ENCODE data around the gene MBD2. TPM values are rescaled to one million over a fixed set of nuclear protein-coding genes. Genes with fewer than 3 reads are reported as not detected.
"Not testable (repeated sequence)": the region's sequence is repeated elsewhere in the genome, so short reads cannot be mapped to it uniquely, and the experiment has no call there.

Gene MBD2
- total RNA-seq, 1 experiment from 2014 or later: 55.9 TPM

DNA sequence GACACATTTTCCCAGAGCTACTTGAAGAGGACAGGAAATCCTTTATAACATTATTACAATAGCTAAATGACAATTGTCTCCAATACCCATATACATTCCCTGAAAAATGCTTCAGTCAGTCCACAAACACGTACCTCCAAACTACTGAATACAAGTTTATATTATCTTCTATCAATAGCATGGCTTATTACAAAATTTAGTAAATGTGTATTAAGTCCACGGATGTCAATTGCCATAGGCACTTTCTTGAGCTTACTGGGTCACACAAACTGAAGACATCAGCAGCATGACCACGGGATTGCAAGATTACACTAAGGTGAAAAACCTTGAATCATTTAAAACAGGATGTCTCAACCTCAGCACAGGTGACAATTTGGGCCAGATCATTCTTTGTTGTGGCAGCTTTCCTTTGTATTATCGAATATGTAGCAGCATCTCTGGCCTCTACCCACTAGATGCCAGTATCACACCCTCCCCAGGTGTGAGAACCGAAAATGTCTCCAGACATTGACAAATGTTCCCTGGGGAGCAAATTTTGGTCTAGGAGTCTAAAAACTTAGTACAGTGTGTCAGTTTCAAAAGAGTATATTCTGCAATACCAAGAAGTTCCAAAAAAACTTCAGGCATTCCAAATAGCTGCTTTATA is 1.4 kb downstream of the MBD2 start:
- Histone ChIP-seq H3K36me3 (replicated peaks; ENCODE audit: control insufficient read depth, insufficient read depth, low read length) (no peaks in the 10 kb centered on the region), H3K27me3 (ENCODE audit: control insufficient read depth, insufficient read depth, low read length) (no peaks in the 10 kb centered on the region), H3K4me3 (ENCODE audit: insufficient read depth, low read depth, low read length) (peak overlapping the region; percentile 55)
- no peak for DNase-seq

- Histone ChIP-seq H3K36me3 (replicated peaks; ENCODE audit: control insufficient read depth, insufficient read depth, low read length) (no peaks in the 10 kb centered on the region), H3K4me3 (ENCODE audit: insufficient read depth, low read depth, low read length) (no peak overlapping the region), H3K27me3 (ENCODE audit: control insufficient read depth, insufficient read depth, low read length) (no peaks in the 10 kb centered on the region)
- DNase-seq: no peak
Measured at GRCh38 chr18:54220406-54220805, 4.1 kb downstream of the MBD2 start.

- not testable (repeated sequence) for H3K27me3 ChIP-seq (ENCODE audit: control insufficient read depth, insufficient read depth, low read length); H3K4me3 ChIP-seq (ENCODE audit: insufficient read depth, low read depth, low read length); DNase-seq
Measured at GRCh38 chr18:54218803-54219202, 5.7 kb downstream of the MBD2 start.

DNA sequence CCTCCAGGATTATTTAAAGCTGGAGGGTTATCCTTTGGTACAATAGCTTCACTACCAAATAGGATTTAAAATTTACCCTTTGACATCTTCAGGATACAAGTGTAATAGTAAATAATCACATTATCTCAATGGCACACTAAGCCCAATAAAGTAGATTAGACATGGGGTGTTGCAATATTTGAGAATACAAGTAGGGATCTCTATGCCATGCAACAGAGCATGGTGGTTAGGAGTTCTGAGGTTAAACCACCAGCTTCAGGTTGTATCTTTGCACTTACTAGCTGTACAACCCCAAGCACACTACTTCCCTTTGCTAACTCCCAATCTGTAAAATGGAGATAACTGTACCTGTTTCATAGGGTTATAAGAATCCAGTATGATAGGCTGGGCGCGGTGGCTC is 6.2 kb downstream of the MBD2 start:
- H3K4me3 ChIP-seq (ENCODE audit: insufficient read depth, low read depth, low read length): no peak overlapping the region
- no peak for DNase-seq
- H3K27me3 ChIP-seq (ENCODE audit: control insufficient read depth, insufficient read depth, low read length): no peaks in the 10 kb centered on the region
- no peaks in the 10 kb centered on the region for H3K36me3 ChIP-seq (replicated peaks; ENCODE audit: control insufficient read depth, insufficient read depth, low read length)

More at GRCh38 chr18:54218803-54219202, 5.7 kb downstream of the MBD2 start:
- not testable (repeated sequence) for H3K36me3 ChIP-seq (replicated peaks; ENCODE audit: control insufficient read depth, insufficient read depth, low read length)

DNA sequence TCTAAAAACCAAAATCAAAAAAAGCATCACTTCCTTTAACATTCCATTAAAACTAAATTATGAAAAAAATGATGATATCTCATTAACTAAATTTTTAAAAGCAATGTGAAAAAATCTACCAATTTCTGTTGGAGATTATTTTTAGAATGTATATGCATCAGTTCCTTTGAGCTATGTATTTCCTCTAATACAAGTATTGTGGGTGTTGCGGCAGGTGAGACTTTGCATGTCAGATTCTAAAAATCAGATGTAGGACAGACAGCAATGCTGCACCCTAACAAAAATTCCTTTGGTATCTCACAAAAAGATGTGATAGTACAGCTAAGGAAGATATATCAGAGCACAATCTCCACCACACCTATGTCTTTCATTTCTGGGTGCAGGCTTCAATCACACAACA is 6.8 kb downstream of the MBD2 start:
- no peak for DNase-seq
- no peaks in the 10 kb centered on the region for H3K36me3 ChIP-seq (replicated peaks; ENCODE audit: control insufficient read depth, insufficient read depth, low read length)
- no peak overlapping the region for H3K4me3 ChIP-seq (ENCODE audit: insufficient read depth, low read depth, low read length)
- no peaks in the 10 kb centered on the region for H3K27me3 ChIP-seq (ENCODE audit: control insufficient read depth, insufficient read depth, low read length)

GRCh38 chr18:54215069-54215468 is 9.4 kb downstream of the MBD2 start:
- Histone ChIP-seq H3K27me3 (ENCODE audit: control insufficient read depth, insufficient read depth, low read length) (no peaks in the 10 kb centered on the region), H3K4me3 (ENCODE audit: insufficient read depth, low read depth, low read length) (no peak overlapping the region), H3K36me3 (replicated peaks; ENCODE audit: control insufficient read depth, insufficient read depth, low read length) (no peaks in the 10 kb centered on the region)
- no peak for DNase-seq

DNA sequence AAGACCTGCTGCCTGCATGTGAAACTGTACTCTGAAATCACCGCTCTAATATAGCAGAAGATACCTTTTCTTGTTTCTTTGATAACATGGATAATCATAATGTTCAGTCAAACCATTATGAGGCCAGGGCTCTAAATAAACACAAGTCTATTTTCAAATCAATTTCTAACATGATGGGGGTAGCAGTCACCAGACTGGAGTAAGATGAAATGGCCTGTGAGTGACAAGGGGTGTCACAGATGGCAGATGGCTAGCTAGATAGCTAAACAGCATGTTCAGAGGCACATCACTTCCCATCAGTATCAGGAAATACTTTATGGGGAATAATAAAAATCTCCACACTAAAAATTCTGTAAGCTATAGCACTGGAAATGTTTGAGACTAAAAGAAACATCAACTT is 14.0 kb downstream of the MBD2 start:
- Histone ChIP-seq H3K4me3 (ENCODE audit: insufficient read depth, low read depth, low read length) (no peak overlapping the region), H3K36me3 (replicated peaks; ENCODE audit: control insufficient read depth, insufficient read depth, low read length) (no peaks in the 10 kb centered on the region), H3K27me3 (ENCODE audit: control insufficient read depth, insufficient read depth, low read length) (no peaks in the 10 kb centered on the region)
- no peak for DNase-seq

GRCh38 chr18:54209471-54210180 is 14.8 kb downstream of the MBD2 start:
- Histone ChIP-seq H3K36me3 (replicated peaks; ENCODE audit: control insufficient read depth, insufficient read depth, low read length) (no peaks in the 10 kb centered on the region; the same call in 1 of the 2 replicates), H3K4me3 (ENCODE audit: insufficient read depth, low read depth, low read length) (no peak overlapping the region), H3K27me3 (ENCODE audit: control insufficient read depth, insufficient read depth, low read length) (no peaks in the 10 kb centered on the region)

GRCh38 chr18:54206447-54206846 is 18.0 kb downstream of the MBD2 start:
- Histone ChIP-seq H3K36me3 (replicated peaks; ENCODE audit: control insufficient read depth, insufficient read depth, low read length) (peaks cover 9% of the 10 kb centered on the region), H3K4me3 (ENCODE audit: insufficient read depth, low read depth, low read length) (no peak overlapping the region), H3K27me3 (ENCODE audit: control insufficient read depth, insufficient read depth, low read length) (no peaks in the 10 kb centered on the region)
- no peak for DNase-seq

More at GRCh38 chr18:54209471-54210180, 14.8 kb downstream of the MBD2 start:
- no peak for DNase-seq

GRCh38 chr18:54205959-54206358 is 18.5 kb downstream of the MBD2 start:
- H3K4me3 ChIP-seq (ENCODE audit: insufficient read depth, low read depth, low read length): no peak overlapping the region
- no peaks in the 10 kb centered on the region for H3K27me3 ChIP-seq (ENCODE audit: control insufficient read depth, insufficient read depth, low read length)
- DNase-seq: no peak
- H3K36me3 ChIP-seq (replicated peaks; ENCODE audit: control insufficient read depth, insufficient read depth, low read length): peaks cover 9% of the 10 kb centered on the region

DNA sequence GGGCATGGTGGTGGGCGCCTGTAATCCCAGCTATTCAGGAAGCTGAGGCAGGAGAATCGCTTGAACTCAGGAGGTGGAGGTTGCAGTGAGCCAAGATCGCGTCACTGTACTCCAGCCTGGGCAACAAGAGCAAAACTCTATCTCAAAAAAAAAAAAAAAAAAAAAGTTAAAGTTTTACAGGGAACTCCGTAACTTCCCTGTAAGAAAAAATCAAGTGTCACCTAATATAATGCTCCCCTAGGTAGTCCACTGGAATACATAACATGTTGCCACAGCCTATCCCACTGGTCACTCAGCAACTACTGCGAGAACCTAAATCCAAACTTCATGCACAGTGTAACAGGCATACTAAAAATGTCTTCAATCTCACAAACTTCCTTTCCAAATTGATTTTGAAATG is 19.0 kb downstream of the MBD2 start:
- H3K4me3 ChIP-seq (ENCODE audit: insufficient read depth, low read depth, low read length); H3K36me3 ChIP-seq (replicated peaks; ENCODE audit: control insufficient read depth, insufficient read depth, low read length); H3K27me3 ChIP-seq (ENCODE audit: control insufficient read depth, insufficient read depth, low read length); DNase-seq: not testable (repeated sequence)

GRCh38 chr18:54204883-54205282 is 19.6 kb downstream of the MBD2 start:
- no peak for DNase-seq
- H3K27me3 ChIP-seq (ENCODE audit: control insufficient read depth, insufficient read depth, low read length): no peaks in the 10 kb centered on the region
- H3K36me3 ChIP-seq (replicated peaks; ENCODE audit: control insufficient read depth, insufficient read depth, low read length): peaks cover 9% of the 10 kb centered on the region
- H3K4me3 ChIP-seq (ENCODE audit: insufficient read depth, low read depth, low read length): no peak overlapping the region

GRCh38 chr18:54203914-54204313 is 20.6 kb downstream of the MBD2 start:
- H3K4me3 ChIP-seq (ENCODE audit: insufficient read depth, low read depth, low read length): no peak overlapping the region
- no peak for DNase-seq
- H3K27me3 ChIP-seq (ENCODE audit: control insufficient read depth, insufficient read depth, low read length): no peaks in the 10 kb centered on the region
- H3K36me3 ChIP-seq (replicated peaks; ENCODE audit: control insufficient read depth, insufficient read depth, low read length): peaks cover 9% of the 10 kb centered on the region

DNA sequence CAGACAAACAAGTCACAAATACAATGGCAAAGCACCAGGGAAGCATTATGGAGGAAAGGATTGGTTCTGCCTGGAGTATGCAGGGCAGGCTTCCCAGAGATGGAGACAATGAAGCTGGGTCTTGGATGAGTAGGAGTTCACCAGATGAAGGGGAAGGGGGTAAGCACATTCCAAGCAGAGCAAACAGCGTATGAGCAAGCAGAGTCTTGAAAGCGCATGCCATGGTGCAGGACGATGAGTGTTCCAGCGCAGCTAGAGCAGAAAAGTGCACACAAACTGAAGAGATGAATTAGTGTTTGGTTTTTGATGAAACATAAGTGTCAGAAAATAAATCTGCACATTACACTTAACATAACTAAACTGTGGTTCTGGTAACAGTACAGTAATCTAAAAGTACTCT is 21.6 kb downstream of the MBD2 start:
- Histone ChIP-seq H3K4me3 (ENCODE audit: insufficient read depth, low read depth, low read length) (no peak overlapping the region), H3K36me3 (replicated peaks; ENCODE audit: control insufficient read depth, insufficient read depth, low read length) (peaks cover 9% of the 10 kb centered on the region), H3K27me3 (ENCODE audit: control insufficient read depth, insufficient read depth, low read length) (no peaks in the 10 kb centered on the region)
- no peak for DNase-seq

- peaks cover 4% of the 10 kb centered on the region for H3K36me3 ChIP-seq (replicated peaks; ENCODE audit: control insufficient read depth, insufficient read depth, low read length)
- no peaks in the 10 kb centered on the region for H3K27me3 ChIP-seq (ENCODE audit: control insufficient read depth, insufficient read depth, low read length)
- H3K4me3 ChIP-seq (ENCODE audit: insufficient read depth, low read depth, low read length): no peak overlapping the region
- DNase-seq: no peak
Measured at GRCh38 chr18:54197747-54198411, 26.6 kb downstream of the MBD2 start.

Data from H7 (cell line).